Osteoblast (primary cell): ENCODE data around the gene PRX. TPM values are rescaled to one million over a fixed set of nuclear protein-coding genes. Genes with fewer than 3 reads are reported as not detected.

Source experiments
- DNase-seq: peaks from one replicate; pipeline ENCODE4 v3.0.0; 2011; ENCODE audit warnings: low spot score, mixed read lengths; ENCODE audit not compliant: insufficient read length; ENCODE audit errors: missing footprints
- H2AFZ ChIP-seq: 2 replicates; pipeline ENCODE4 v1.6.0; 2011; ENCODE audit warnings: mild to moderate bottlenecking, low read length
- H3K27ac ChIP-seq: 2 replicates; pipeline ENCODE4 v1.5.1; 2011; ENCODE audit warnings: mild to moderate bottlenecking, low read depth, low read length, moderate library complexity
- H3K27me3 ChIP-seq: 2 replicates; pipeline ENCODE4 v1.6.0; 2012; ENCODE audit warnings: mild to moderate bottlenecking, control low read depth, inconsistent platforms, low read length, moderate library complexity; ENCODE audit not compliant: insufficient read depth
- H3K36me3 ChIP-seq: 2 replicates; pipeline ENCODE4 v1.5.1; 2011; ENCODE audit warnings: mild to moderate bottlenecking, low read length, control low read depth, moderate library complexity; ENCODE audit not compliant: insufficient read depth
- H3K4me1 ChIP-seq: 2 replicates; pipeline ENCODE4 v1.5.1; 2011; ENCODE audit warnings: mild to moderate bottlenecking, low read length, control low read depth, moderate library complexity; ENCODE audit not compliant: insufficient read depth
- H3K4me2 ChIP-seq: 2 replicates; pipeline ENCODE4 v1.6.0; 2011; ENCODE audit warnings: mild to moderate bottlenecking, low read length; ENCODE audit not compliant: insufficient read depth
- H3K4me3 ChIP-seq: fragments of 200-600 bp; sonication (generic); 3 replicates; pipeline ENCODE4 v1.5.1; 2012; ENCODE audit warnings: mild to moderate bottlenecking, low read length, inconsistent platforms; ENCODE audit not compliant: insufficient read depth
- H3K79me2 ChIP-seq: 2 replicates; pipeline ENCODE4 v1.6.0; 2012; ENCODE audit warnings: mild to moderate bottlenecking, low read length, control low read depth, inconsistent platforms; ENCODE audit not compliant: insufficient read depth
- H3K9me3 ChIP-seq: 2 replicates; pipeline ENCODE4 v1.5.1; 2011; ENCODE audit warnings: low read depth, low read length, control low read depth
- H4K20me1 ChIP-seq: 2 replicates; pipeline ENCODE4 v1.6.0; 2012; ENCODE audit warnings: mild to moderate bottlenecking, low read length, control low read depth; ENCODE audit not compliant: insufficient read depth
- total RNA-seq: library from RNA; depleted of rRNA; stranded (reverse); fragments of >200 nt; gene quantifications from 2 replicates; pipeline ENCODE4 v1.2.3, GENCODE V29; 2012
- TF ChIP-seq, protein P1 (sequence below): IDR thresholded peaks from 2 replicates; pipeline ENCODE4 v1.5.1; 2011; ENCODE audit warnings: mild to moderate bottlenecking, low read depth, low read length, moderate library complexity; ENCODE audit errors: extremely low read depth

Gene PRX
- total RNA-seq, 1 donor: 3.3 TPM

DNA sequence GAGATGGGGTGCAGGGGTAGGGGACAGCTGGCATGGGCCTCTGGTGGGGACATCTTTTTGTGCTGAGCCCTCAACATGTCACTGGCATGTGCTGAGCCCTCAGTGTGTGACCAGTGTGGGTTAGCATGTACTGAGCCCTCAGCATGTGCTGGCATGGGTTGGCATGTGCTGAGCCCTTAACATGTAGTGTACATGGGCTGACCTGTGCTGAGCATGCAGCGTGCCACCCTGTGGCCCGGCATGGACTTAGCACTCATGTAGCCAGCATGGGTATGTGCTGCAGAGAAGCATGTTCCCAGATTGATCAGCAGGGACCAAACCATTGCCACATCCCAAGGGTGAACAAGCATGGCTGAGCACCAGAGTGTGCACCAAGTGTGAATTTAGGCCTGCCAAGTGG lies 34.7 kb downstream of the PRX start:
- Histone ChIP-seq H3K79me2 (no peaks in the 10 kb centered on the region), H3K27me3 (no peaks in the 10 kb centered on the region)
- TF ChIP-seq, protein P1, sequence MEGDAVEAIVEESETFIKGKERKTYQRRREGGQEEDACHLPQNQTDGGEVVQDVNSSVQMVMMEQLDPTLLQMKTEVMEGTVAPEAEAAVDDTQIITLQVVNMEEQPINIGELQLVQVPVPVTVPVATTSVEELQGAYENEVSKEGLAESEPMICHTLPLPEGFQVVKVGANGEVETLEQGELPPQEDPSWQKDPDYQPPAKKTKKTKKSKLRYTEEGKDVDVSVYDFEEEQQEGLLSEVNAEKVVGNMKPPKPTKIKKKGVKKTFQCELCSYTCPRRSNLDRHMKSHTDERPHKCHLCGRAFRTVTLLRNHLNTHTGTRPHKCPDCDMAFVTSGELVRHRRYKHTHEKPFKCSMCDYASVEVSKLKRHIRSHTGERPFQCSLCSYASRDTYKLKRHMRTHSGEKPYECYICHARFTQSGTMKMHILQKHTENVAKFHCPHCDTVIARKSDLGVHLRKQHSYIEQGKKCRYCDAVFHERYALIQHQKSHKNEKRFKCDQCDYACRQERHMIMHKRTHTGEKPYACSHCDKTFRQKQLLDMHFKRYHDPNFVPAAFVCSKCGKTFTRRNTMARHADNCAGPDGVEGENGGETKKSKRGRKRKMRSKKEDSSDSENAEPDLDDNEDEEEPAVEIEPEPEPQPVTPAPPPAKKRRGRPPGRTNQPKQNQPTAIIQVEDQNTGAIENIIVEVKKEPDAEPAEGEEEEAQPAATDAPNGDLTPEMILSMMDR: no peak

DNA sequence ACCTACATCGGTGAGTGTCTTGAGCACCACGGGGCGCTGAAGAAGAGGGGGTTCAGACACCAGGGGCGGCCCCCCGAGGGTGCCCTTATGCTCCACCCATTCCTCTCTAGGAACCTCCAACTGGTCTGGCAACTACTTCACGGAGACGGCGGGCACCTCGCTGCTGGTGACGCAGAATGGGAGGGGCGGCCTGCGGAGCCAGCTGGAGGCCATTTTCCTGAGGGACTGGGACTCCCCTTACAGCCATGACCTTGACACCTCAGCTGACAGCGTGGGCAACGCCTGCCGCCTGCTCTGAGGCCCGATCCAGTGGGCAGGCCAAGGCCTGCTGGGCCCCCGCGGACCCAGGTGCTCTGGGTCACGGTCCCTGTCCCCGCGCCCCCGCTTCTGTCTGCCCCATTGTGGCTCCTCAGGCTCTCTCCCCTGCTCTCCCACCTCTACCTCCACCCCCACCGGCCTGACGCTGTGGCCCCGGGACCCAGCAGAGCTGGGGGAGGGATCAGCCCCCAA lies 35.2 kb downstream of the PRX start:
- Histone ChIP-seq H3K9me3 (no peaks in the 10 kb centered on the region), H4K20me1 (peaks cover 3% of the 10 kb centered on the region), H3K27ac (no peak overlapping the region), H3K4me3 (no peak overlapping the region), H3K79me2 (no peaks in the 10 kb centered on the region), H3K36me3 (peaks cover 13% of the 10 kb centered on the region), H3K4me1 (no peaks in the 10 kb centered on the region), H3K4me2 (no peak overlapping the region), H3K27me3 (no peaks in the 10 kb centered on the region), H2AFZ (no peak overlapping the region)
- TF ChIP-seq, protein P1: no peak
- DNase-seq: peak; percentile 39

More for the DNA sequence above, 34.7 kb downstream of the PRX start:
- peaks cover 3% of the 10 kb centered on the region for H4K20me1 ChIP-seq
- H3K4me1 ChIP-seq: no peaks in the 10 kb centered on the region
- H3K4me2 ChIP-seq: no peak overlapping the region
- no peak overlapping the region for H3K4me3 ChIP-seq
- no peaks in the 10 kb centered on the region for H3K9me3 ChIP-seq
- H3K36me3 ChIP-seq: peaks cover 9% of the 10 kb centered on the region
- no peak overlapping the region for H2AFZ ChIP-seq
- DNase-seq: peak; percentile 60
- H3K27ac ChIP-seq: no peak overlapping the region

DNA sequence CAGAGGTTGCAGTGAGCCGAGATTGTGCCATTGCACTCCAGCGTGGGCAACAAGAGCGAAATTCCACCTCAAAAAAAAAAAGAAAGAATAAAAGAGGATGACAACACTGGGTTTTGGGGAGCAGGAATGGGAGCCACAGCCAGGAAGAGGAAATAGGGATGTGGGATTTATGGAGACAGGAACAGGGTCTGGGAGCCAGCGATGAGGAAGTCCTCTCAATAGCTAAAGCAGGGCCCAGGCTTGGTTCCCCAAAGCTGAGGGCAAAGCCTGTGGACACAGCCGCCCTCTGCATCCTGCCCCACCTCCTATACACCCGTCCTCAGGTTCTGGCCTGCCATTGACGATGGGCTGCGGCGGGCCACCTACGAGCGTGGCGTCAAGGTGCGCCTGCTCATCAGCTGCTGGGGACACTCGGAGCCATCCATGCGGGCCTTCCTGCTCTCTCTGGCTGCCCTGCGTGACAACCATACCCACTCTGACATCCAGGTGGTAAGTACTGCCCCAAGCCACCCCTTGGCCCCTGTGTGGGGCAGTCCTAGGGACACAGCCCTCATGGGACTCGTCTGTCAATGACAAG lies 36.8 kb downstream of the PRX start:
- TF ChIP-seq, protein P1: no peak
- Histone ChIP-seq H3K9me3 (no peaks in the 10 kb centered on the region), H3K79me2 (no peaks in the 10 kb centered on the region), H3K4me1 (no peaks in the 10 kb centered on the region), H3K27me3 (no peaks in the 10 kb centered on the region), H3K27ac (no peak overlapping the region), H3K36me3 (peaks cover 24% of the 10 kb centered on the region), H3K4me2 (no peak overlapping the region), H4K20me1 (peaks cover 6% of the 10 kb centered on the region), H3K4me3 (no peak overlapping the region), H2AFZ (no peak overlapping the region)
- DNase-seq: peak; percentile 62

GRCh38 chr19:40374084-40374483 lies 39.1 kb downstream of the PRX start:
- Histone ChIP-seq H3K27me3 (no peaks in the 10 kb centered on the region), H3K27ac (no peak overlapping the region), H2AFZ (no peak overlapping the region), H3K9me3 (no peaks in the 10 kb centered on the region), H3K36me3 (peaks cover 45% of the 10 kb centered on the region), H3K79me2 (no peaks in the 10 kb centered on the region), H3K4me3 (no peak overlapping the region), H3K4me2 (no peak overlapping the region), H4K20me1 (peaks cover 7% of the 10 kb centered on the region), H3K4me1 (no peaks in the 10 kb centered on the region)
- TF ChIP-seq, protein P1: no peak
- no peak for DNase-seq
